Osteoblast (primary cell): ENCODE measurements around the gene TMC3. TPM values are rescaled to one million over a fixed set of nuclear protein-coding genes. Genes with fewer than 3 reads are reported as not detected.

Experiments
- DNase-seq: peaks from one replicate; pipeline ENCODE4 v3.0.0; 2011; ENCODE audit warnings: low spot score, mixed read lengths; ENCODE audit not compliant: insufficient read length; ENCODE audit errors: missing footprints
- H2AFZ ChIP-seq: 2 replicates; pipeline ENCODE4 v1.6.0; 2011; ENCODE audit warnings: mild to moderate bottlenecking, low read length
- H3K27ac ChIP-seq: 2 replicates; pipeline ENCODE4 v1.5.1; 2011; ENCODE audit warnings: mild to moderate bottlenecking, low read depth, low read length, moderate library complexity
- H3K27me3 ChIP-seq: 2 replicates; pipeline ENCODE4 v1.6.0; 2012; ENCODE audit warnings: mild to moderate bottlenecking, control low read depth, inconsistent platforms, low read length, moderate library complexity; ENCODE audit not compliant: insufficient read depth
- H3K36me3 ChIP-seq: 2 replicates; pipeline ENCODE4 v1.5.1; 2011; ENCODE audit warnings: mild to moderate bottlenecking, low read length, control low read depth, moderate library complexity; ENCODE audit not compliant: insufficient read depth
- H3K4me1 ChIP-seq: 2 replicates; pipeline ENCODE4 v1.5.1; 2011; ENCODE audit warnings: mild to moderate bottlenecking, low read length, control low read depth, moderate library complexity; ENCODE audit not compliant: insufficient read depth
- H3K4me2 ChIP-seq: 2 replicates; pipeline ENCODE4 v1.6.0; 2011; ENCODE audit warnings: mild to moderate bottlenecking, low read length; ENCODE audit not compliant: insufficient read depth
- H3K4me3 ChIP-seq: fragments of 200-600 bp; sonication (generic); 3 replicates; pipeline ENCODE4 v1.5.1; 2012; ENCODE audit warnings: mild to moderate bottlenecking, low read length, inconsistent platforms; ENCODE audit not compliant: insufficient read depth
- H3K79me2 ChIP-seq: 2 replicates; pipeline ENCODE4 v1.6.0; 2012; ENCODE audit warnings: mild to moderate bottlenecking, low read length, control low read depth, inconsistent platforms; ENCODE audit not compliant: insufficient read depth
- H3K9me3 ChIP-seq: 2 replicates; pipeline ENCODE4 v1.5.1; 2011; ENCODE audit warnings: low read depth, low read length, control low read depth
- H4K20me1 ChIP-seq: 2 replicates; pipeline ENCODE4 v1.6.0; 2012; ENCODE audit warnings: mild to moderate bottlenecking, low read length, control low read depth; ENCODE audit not compliant: insufficient read depth
- total RNA-seq: library from RNA; depleted of rRNA; stranded (reverse); fragments of >200 nt; gene quantifications from 2 replicates; pipeline ENCODE4 v1.2.3, GENCODE V29; 2012
- TF ChIP-seq, protein P1 (sequence below): IDR thresholded peaks from 2 replicates; pipeline ENCODE4 v1.5.1; 2011; ENCODE audit warnings: mild to moderate bottlenecking, low read depth, low read length, moderate library complexity; ENCODE audit errors: extremely low read depth

The TMC3 gene
- total RNA-seq, 1 donor, result not detected

- no peaks in the 10 kb centered on the region for H3K36me3 ChIP-seq
- H3K4me1 ChIP-seq, result peaks cover 14% of the 10 kb centered on the region
- no peak overlapping the region for H3K27ac ChIP-seq
- H3K4me2 ChIP-seq, result no peak overlapping the region
- H4K20me1 ChIP-seq, result no peaks in the 10 kb centered on the region
- DNase-seq, result no peak
- no peaks in the 10 kb centered on the region for H3K27me3 ChIP-seq
- TF ChIP-seq, protein P1, sequence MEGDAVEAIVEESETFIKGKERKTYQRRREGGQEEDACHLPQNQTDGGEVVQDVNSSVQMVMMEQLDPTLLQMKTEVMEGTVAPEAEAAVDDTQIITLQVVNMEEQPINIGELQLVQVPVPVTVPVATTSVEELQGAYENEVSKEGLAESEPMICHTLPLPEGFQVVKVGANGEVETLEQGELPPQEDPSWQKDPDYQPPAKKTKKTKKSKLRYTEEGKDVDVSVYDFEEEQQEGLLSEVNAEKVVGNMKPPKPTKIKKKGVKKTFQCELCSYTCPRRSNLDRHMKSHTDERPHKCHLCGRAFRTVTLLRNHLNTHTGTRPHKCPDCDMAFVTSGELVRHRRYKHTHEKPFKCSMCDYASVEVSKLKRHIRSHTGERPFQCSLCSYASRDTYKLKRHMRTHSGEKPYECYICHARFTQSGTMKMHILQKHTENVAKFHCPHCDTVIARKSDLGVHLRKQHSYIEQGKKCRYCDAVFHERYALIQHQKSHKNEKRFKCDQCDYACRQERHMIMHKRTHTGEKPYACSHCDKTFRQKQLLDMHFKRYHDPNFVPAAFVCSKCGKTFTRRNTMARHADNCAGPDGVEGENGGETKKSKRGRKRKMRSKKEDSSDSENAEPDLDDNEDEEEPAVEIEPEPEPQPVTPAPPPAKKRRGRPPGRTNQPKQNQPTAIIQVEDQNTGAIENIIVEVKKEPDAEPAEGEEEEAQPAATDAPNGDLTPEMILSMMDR, result no peak
- no peak overlapping the region for H2AFZ ChIP-seq
- H3K79me2 ChIP-seq, result no peaks in the 10 kb centered on the region
- H3K4me3 ChIP-seq, result no peak overlapping the region
- H3K9me3 ChIP-seq, result no peaks in the 10 kb centered on the region
Observed at GRCh38 chr15:81299630-81300273, 74.3 kb downstream of the TMC3 start.

- Histone ChIP-seq H3K27me3 (no peaks in the 10 kb centered on the region), H4K20me1 (no peaks in the 10 kb centered on the region), H3K9me3 (no peaks in the 10 kb centered on the region), H3K27ac (no peak overlapping the region), H2AFZ (no peak overlapping the region), H3K36me3 (no peaks in the 10 kb centered on the region), H3K4me1 (peaks cover 10% of the 10 kb centered on the region), H3K4me3 (no peak overlapping the region), H3K4me2 (no peak overlapping the region), H3K79me2 (no peaks in the 10 kb centered on the region)
- TF ChIP-seq, protein P1, result no peak
- DNase-seq, result no peak
Observed at GRCh38 chr15:81299156-81299555, 74.9 kb downstream of the TMC3 start.

DNA sequence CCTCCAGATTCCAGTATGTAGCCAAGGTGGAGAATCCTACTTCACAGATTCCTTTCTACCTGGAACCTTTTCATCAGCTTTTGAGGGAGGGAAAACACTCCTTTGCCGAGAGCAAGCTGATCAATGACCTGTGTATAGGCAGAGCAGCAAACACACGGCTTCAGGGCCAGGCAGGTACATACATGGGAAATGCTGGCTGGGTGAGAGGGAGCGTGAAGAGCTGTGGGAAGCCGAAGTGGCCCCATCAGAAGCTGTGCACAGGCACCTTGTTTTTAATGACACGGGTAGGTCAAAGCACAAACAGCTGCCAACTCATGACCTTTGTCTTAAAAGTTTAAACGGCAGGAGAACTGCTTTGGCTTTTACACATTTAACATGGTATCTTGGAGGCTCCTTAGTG is 75.4 kb downstream of the TMC3 start:
- DNase-seq, result no peak
- Histone ChIP-seq H2AFZ (no peak overlapping the region), H3K27ac (no peak overlapping the region), H3K4me1 (peaks cover 5% of the 10 kb centered on the region), H3K36me3 (no peaks in the 10 kb centered on the region), H4K20me1 (no peaks in the 10 kb centered on the region), H3K4me2 (no peak overlapping the region), H3K9me3 (no peaks in the 10 kb centered on the region), H3K79me2 (no peaks in the 10 kb centered on the region), H3K4me3 (no peak overlapping the region), H3K27me3 (no peaks in the 10 kb centered on the region)
- TF ChIP-seq, protein P1, result no peak

DNA sequence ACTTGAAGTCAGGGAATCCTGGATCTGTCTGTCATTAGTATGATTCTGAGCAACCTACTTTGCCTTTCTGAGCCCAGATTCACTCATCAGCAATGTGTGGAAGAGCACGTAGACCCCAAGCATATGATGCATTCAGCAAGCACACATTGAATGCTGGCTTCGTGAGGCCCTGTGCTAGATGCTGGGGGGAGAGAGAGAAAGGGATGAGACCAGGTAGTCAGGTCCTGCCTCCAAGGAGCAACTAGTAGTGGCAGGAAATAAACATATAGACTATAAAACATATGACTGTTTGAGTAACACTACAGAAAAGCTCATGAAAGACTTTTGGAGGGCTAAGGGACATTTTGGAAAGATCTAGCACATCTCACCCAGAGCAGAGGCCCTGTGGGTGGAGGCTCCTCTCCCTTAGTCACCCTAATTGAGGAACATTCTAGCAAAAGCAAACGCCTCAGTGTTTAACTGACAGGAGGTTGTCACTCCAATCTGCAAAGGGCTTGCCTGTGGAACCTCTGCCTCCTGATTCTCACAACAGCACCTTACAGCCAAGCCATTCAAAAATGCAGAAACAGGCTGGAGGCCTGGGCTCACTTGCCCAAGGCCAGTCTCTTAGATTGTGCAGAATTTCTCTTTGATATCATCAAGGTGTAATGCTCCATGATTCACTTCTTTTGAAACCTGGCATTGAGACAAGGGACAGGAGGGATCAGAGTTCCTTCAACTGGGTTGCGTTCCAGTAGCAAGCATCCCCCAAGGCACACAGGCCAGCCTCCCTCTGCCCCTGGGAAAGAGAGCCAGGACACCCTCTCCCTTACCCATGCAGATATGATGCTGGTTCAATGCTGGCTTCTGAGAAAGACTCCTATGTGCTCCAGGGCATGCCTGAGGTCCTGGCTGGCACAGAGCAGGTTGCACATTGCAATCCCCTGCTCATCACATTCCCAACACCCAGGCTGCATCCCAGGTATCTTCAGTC is 76.1 kb downstream of the TMC3 start:
- Histone ChIP-seq H4K20me1 (no peaks in the 10 kb centered on the region), H3K36me3 (no peaks in the 10 kb centered on the region), H3K4me3 (no peak overlapping the region), H3K4me1 (peaks cover 5% of the 10 kb centered on the region), H3K4me2 (no peak overlapping the region), H3K27me3 (no peaks in the 10 kb centered on the region), H2AFZ (no peak overlapping the region), H3K9me3 (no peaks in the 10 kb centered on the region), H3K27ac (no peak overlapping the region), H3K79me2 (no peaks in the 10 kb centered on the region)
- DNase-seq, result no peak
- TF ChIP-seq, protein P1, result no peak
